ENCODE results near the gene TRAPPC11.
A peak's percentile ranks its signal among the peaks of the same experiment; 100 is the strongest.
"Not testable (repeated sequence)": the region's sequence is repeated elsewhere in the genome, so short reads cannot be mapped to it uniquely, and the experiment has no call there.

The TRAPPC11 gene

DNA sequence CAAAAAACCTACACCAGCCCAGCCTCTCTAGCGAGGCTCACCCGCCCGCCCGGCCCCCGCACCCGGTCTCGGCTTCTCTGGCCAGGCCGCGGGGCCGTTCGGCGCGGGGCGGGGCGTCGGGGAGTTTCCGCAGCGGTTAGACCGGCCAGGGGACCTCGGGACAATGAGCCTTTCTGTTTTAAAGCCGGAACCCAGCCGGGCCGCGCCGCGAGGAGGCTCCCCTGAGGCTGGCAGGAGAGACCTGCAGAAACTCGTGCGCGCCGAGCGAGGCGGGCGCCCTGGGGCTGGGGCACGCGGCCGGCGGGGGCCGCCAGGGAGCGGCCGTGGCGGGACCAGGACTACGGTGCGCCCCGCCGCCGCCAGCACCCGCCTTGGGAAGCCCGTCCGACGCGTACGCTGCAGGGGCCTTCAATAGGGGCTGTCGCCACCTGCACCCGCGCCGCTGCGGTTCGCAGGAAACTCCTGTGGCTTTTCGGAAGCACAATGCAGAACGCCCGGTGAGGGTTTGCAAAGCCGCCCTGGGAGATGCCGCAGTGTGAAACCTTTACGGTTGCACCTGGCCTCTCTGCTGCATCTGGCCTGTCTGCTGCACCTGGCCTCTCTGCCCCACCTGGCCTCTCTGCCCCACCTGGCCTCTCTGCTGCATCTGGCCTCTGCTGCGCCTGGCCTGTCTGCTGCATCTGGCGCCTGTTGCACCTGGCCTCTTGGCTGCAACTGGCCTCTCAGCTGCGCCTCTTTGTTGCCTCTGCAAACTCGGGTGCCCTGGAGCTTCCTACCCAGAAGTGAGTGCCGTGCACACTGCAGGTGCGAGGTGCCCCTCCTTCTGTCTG is 63.9 kb downstream of the TRAPPC11 start:
- peak; percentile 74 for DNase-seq

DNA sequence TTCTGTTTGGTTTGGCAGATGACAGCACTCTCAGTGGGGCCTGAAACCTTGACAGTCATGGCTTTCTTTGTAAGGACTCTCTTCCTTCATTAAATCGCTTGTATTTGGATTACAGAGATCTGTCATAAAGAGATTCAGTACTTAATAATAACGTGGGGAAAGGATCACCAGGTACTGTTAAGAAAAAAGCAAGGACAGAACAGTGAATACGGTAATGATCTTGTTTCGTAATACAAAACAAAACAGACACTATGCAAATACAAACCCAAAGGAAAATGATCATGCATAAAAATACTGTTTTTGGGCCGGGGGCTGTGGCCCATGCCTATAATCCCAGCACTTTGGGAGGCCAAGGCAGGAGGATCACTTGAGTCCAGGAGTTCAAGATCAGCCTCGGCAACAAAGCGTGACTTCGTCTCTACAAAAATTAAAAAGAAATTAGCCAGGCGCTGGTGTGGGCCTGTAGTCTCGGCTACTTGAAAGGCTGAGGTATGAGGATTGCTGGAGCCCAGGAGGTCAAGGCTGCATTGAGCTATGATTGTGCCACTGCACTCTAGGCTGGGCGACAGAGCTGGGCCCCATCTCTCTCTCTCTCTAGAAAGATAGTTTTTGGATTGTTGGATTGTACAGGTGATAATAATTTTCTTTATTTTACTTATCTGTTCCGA is 64.6 kb downstream of the TRAPPC11 start:
- no peak for DNase-seq

DNA sequence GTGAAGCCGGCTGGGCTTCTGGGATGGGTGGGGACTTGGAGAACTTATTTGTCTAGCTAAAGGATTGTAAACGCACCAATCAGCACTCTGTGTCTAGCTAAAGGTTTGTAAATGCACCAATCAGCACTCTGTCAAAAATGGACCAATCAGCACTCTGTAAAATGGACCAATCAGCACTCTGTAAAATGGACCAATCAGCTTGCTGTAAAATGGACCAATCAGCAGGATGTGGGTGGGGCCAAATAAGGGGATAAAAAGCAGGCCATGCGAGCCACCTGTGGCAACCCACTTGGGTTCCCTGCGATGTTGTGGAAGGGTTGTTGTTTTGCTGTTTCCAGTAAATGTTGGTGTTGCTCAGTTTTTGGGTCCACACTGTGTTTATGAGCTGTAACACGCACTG is 66.5 kb downstream of the TRAPPC11 start:
- DNase-seq = not testable (repeated sequence)

DNA sequence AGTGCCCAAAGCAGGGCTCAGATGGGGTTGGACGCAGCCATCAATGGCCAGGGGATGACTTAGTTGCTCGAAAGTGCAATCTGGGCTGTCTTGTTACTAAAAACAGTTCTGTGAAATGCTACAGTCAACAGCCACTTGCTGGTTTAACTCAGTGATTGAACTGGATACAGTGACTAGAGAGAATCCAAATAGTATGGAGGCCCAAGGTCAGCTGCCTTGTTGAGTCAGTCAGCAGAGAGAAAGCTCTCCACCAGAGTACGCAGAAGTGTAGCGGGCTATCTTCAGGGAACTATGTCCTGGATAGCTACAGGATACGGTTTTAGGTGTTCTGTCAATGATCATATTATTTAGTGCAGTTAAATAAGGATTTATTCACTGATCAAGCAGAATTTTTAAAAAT is 68.4 kb downstream of the TRAPPC11 start:
- no peak for DNase-seq

DNA sequence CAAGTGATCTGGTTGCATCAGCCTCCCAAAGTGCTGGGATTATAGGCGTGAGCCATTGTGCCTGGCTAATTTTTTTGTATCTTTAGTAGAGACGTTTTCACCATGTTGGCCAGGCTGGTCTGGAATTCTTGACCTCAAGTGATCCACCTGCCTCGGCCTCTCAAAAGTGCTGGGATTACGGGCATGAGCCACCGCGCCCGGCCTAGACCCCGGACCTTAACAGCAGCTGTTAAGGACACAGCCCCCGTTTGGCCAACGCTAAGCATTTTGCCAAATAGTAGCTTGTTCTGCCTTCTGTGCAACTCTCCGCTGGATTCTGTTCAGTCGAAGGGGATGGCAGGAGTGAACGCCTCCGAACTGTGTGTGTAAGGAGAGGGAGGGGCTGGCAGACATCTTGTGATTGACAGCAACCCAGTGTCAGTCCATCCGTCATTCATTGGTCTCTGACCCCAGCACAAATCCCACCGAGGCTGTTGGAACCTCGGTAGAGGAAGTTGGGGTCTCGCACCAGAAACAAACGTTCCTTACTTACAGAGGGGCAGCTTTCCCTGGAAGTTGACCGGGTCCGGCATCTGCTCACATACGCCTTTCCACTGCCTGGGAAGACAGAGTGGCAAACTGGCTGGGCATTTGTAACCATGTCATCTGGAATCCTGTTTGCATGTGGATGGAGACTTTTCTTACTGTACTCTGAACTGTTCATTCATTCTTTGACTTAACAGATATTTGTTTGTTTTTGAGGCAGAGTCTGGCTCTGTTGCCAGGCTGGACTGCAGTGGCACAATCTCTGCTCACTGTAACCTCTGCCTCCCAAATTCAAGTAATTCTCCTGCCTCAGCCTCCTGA is 69.4 kb downstream of the TRAPPC11 start:
- no peak for DNase-seq

DNA sequence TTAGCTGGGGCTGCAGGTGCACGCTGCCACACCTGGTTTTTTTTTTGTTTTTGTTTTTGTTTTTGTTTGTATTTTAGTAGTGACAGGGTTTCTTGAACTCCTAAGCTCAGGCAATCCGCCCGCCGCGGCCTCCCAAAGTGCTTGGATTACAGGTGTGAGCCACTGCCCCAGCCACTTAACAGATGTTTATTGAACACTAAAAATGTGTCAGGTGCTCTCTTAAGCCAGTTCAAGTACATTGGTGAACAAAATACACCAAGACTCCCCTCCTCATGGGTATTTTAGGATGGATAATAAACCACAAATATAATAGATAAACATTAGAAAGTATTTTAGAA is 69.9 kb downstream of the TRAPPC11 start:
- DNase-seq = no peak

DNA sequence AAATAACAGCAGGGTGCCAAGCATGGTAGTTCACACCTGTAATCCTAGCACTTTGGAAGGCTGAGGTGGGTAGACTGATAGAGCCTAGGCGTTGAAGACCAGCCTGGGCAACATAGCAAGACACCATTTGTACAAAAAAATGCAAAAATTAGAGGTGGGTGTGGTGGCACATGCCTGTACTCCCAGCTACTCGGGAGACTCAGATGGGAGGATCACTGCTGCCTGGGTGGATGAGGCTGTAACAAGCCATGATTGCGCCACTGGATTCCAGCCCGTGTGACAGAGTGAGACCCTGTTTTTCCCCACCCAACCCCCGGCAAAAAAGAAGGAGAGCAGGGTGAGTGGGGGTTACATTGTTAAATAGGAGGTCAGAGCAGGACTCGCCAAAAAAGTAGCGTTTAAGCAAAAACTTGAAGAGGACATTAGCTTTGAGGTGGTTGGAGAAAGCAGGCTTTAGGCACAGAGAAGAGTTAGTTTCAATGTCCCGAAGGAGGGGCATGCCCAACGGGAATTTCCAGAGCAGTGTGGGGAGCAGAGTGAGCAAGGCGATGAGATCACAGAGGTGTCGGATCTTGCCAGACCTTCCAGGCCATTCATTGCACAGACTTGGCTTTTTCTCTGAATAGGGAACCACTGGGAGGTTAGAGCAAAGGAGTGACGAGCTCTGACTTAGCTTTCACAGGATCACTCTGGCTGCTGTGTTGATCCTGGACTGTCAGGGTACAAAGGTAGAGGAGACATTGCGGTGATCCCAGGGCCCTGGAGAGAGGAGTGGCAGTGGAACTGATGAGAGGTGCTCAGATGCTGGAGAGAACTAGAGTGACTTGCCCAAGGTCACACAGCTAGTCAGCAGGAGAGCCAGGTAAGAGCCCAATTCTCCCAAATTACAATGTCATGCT is 70.6 kb downstream of the TRAPPC11 start:
- no peak for DNase-seq

DNA sequence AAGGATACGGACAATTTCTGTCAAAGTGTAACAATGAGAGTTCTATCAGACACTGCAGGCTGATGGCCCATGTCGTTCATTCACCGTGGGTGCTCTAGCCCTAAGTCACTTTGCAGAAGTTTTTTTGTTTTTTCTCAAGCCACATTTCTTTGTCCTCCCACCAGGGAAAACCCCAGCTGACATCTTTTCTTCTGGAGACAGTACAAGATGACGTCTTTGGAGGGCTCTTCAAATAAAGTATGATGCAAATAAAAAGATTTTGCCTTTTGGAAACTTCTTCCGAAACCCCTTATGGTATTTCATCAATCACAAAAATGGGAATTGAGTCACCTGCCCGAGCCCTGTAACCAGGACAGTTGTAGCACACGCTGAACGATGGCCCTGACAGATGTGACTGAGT is 73.2 kb downstream of the TRAPPC11 start:
- no peak for DNase-seq

DNA sequence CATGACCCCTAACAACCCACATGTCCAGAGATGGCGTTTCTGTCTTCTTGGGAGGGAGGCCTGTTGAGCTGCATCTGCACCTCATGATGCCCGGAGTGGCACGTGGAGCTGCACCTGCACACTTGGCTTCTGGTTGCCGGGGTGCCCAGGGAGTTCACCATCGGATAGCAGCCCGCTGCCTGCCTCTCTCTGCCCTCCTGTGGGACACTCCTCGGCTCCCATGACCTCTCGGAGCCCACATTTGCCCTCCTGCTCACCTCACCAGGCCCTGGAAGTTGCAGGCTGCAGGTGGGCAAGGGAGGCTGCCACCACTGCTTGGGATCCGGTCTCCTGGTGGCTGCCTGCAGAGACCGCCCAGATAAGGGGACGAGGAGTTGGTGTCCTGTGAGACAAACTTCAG is 74.1 kb downstream of the TRAPPC11 start:
- no peak for DNase-seq

DNA sequence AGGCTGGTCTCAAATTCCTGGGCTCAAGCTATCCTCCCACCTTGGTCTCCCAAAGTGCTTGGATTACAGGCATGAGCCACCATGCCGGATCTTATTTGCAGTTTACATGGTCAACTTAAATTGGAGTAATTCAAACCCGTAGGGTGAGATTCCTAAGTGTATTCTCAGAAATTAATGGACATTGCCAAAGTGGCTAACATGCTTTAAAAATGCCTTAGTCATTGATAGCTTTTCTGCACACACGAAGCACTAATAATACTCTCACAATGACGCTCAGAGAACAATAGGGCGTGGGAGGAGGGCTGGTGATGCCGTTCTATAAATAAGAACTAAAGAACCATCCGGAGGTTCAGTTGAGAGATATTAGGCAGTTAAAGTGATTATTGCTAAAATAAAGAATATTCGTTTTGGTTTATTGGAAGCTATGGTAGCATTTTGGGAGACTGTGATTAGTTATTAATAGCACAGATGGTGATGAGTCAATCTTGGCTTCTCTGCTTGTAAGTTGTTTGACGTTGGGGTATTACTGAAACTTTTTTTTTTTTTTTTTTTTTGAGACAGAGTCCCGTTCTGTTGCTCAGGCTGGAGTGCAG is 79.1 kb downstream of the TRAPPC11 start:
- DNase-seq = no peak

DNA sequence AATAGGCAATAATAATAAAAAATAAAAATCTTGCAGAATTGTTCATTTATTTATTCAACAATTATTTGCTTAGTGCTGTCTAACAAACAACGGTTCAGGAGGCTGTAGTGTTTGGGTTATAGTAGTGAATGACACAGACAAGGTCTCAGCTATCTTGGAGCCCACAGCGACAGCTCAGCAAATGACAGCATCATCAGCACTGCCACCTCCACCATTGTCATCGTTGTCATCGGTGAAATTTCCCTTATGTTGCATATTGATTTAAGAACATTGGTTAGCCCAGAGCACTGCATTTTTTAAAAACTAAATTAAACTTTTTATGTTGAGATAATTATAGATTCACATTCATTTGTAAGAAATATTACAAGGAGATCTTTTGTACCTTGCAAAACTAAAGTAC is 79.9 kb downstream of the TRAPPC11 start:
- DNase-seq = no peak

DNA sequence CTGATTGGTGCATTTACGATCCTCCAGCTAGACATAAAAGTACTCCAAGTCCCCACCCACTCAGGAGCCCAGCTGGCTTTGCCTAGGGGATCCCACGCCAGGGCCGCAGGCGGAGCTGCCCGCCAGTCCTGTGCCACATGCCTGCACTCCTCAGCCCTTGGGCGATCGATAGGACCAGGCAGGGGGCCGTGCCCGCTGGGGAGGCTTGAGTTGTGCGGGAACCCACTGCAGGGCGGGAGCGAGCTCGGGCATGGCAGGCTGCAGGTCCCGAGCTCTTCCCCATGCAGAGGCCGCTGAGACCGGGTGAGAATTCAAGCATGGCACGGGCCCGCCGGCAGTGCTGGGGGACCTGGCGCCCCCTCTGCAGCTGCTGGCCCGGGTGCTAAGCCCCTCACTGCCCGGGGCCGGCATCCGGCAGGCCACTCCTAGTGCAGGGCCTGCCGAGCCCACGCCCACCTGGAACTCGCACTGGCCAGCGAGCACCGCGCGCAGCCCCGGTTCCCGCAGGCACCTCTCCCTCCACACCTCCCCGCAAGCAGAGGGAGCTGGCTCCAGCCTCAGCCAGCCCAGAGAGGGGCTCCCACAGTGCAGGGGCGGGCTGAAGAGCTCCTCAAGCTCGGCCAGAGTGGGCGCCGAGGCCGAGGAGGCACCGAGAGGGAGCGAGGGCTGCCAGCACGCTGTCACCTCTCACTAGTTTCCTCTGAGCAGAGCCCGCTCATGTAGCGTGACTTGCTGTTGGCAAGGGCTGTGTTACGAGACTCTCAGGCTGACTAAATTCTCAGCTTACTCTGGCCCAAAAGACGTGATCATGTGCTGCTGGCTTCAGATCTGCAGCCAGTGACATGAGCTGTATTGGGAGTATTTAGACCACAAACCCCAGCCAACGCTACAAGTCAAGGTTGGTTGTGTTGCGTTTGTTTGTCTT is 87.5 kb downstream of the TRAPPC11 start:
- DNase-seq = no peak

DNA sequence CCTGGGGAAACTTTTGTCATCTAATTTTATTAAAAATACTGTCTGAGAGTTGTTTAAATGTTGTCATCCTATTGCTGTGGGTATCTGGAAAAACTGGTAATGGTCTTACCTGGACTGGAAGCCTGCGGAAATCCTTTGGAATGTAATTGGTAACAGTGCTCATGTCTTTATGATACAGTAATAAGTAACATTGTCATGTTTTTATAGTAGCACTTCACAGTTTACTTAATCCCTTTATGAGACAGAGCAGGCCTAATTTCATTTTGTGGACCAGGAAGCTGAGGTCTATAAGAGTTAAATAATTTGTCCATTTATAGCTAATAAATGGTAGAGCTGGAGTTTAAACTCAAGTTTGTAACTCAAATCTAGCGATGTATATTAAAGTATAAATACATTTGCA is 88.3 kb downstream of the TRAPPC11 start:
- DNase-seq = no peak

DNA sequence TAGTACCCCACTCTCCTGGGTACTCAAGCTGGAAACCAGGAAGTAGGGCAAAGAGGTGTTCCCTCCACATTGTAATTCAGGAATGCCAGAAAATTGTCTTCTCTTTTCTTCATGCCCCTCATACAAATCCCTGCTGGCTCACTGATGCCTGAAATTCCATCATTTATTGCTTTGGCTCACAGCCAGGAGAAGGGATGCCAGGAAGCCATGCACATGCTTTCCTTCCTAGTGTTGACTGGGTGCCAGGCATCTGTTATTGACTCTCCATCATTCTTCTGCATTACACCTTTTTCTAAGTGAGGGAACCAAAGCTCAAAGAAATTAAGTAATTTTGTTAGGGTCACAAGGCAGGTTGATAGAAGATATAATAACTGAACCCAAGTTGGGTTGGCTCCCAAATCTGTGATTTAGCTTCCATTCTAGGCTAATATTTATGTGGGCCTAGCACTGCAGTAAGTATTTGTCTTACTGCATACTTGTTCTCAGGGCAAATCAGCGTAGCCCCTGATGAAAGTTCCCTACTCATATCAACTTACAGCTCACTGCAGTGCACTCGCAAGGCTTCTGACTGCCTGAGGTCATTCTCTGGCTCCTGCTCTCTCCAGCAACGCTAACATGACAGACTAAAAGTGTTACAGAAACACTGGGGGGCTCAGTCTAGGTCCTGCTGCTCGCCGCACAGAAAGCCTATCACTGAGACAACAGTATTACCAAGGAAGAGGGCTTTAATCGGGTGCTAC is 89.0 kb downstream of the TRAPPC11 start:
- DNase-seq = no peak

DNA sequence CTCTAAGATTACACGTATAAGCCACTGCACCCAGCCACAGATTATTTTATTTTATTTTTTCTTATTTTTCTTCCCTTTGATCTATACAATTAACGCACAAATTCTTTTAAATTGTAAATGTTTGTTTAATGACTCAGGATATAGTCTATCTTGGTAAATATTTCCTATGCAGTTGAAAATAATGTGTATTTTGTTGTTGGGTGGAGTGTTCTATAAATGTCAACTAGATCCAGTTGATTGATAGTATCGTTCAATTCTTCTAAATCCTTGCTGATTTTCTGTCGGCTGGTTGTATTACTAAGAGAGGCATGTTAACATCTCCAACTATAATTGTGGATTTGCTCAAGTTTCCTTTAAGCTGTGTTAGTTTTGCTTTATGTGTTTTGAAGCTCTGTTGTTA is 92.0 kb downstream of the TRAPPC11 start:
- no peak for DNase-seq

DNA sequence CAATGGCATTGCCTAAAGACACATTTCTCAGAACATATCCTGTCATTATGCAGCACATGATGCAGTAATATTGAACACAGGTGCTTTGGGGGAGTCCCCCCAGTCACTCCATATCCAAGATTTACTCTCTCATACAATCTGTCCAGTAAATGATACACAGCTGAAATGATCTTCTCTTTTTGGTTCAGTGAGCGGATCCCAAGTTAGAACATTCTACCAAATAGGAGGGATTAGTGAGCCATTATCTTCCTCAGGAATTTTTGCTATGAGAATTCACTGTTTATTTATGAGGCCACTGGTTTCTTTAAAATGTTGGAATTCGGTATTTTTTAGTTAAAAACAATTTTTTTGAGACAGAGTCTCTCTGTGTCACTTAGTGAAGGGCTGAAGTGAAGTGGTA is 96.5 kb downstream of the TRAPPC11 start:
- DNase-seq = no peak

DNA sequence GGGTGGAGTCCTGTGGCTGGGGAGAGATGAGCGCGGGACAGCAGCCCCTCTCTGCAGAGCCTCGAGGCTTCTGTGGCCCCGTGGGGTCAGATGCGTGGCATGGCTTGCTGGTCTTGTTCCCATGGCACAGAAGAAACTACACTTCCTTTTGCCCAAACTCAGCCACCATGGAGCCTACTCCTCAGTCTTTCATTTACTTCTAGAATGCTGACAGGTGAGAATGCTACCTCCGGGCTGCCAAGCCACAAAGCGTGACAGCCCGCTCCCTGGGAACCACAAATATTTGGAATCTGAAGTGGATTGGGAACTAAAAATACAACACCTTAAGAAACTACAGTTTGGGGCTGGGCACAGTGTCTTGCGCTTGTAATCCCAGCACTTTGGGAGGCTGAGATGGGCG is 98.0 kb downstream of the TRAPPC11 start:
- DNase-seq = no peak

DNA sequence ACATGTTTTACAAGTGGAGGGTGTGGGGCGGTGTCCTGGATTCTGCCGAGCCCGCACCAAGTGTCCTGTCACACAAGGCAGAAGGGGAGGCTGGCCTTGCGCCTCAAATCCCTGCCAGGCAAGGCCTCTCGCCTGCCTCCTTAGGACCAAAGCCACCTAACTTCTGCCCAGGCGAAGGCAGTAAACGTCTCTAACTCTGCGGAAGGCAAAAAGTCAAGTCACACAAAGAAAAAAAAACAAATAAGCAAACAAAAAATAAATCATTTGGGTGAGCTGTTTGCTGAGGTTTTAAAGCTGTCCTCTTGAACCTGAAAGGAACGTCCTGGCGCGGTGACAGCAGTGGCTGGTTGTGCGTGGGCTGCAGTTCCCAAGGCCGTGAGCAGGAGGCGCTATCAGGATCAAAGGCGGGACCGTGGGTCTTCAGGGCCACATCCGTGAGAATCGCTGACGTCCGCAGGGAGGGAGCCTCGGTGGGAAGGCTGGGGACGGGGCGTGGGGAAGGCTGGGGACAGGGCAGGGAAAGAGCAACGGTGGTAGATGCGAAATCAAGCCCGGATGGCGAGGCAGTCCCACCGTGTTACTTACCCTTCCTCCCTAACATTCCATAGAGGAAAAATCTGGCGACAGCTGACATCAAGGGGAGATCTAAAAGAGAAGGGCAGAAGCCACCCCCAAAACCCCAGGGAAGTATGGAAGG is 99.1 kb downstream of the TRAPPC11 start:
- DNase-seq = no peak

DNA sequence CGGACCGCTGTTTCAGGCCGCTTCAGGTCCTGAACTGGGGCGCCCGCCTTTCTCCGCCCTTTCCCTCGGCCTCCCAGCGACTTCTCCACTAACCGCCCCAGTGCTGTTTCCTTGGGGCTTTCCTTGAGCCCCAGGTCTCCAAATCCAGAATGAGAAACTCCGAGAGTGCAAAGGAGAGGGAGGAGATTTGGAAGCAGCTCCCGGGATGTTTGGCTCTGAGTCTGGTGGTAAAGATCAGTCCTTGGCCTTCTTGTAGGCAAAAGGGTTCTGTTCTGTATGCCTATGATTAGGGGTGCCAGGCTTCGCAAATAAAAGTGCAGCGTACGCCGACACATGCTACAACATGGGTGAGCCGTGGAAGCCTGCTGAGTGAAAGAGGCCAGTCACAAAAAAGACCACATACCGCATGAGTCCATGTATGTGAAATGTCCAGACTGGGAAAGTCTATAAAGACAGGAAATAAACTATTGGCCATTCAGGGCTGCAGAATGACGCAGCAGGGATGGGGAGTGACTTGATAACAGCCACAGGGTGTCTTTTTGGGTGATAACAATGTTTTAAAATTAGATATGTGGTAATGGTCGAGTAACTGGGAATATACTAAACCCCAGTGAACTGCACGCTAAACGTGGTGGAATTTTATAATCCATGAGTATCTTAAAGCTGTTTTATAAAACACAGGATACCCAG is 99.8 kb downstream of the TRAPPC11 start:
- no peak for DNase-seq

Measured in activated CD8-positive, alpha-beta memory T cell treated with anti-CD3 and anti-CD28 coated beads, Interleukin-2, amount 50 U/mL, for 48 hours (primary cell).